OCI-M1 (cell line): Measurements from ENCODE around the gene LMTK3.
"Not testable (repeated sequence)": the region's sequence is repeated elsewhere in the genome, so short reads cannot be mapped to it uniquely, and the experiment has no call there.

Experiments used
- DNase-seq: peaks from one replicate; lab custom pipeline; 2025; lab: John Stamatoyannopoulos, UW

Gene LMTK3

DNA sequence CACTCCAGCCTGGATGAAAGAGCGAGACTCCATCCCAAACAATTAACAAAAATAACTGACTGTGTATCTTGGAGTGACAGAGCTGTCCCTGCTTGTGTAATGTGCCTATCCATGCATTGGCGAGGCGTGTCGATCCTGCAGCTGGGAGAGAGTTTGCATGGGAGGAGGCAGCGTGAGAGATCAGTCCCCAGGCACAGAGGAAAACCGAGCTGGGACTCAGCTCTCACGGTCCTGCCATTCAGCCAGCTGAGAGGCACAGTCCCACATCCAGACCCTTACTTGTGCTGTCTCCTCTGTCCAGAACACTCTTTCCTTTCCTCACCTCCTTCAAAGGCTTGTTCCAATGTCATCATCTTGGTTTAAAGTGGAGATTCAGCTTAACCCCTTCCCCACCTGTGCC, 28.5 kb upstream of the LMTK3 start:
- DNase-seq = no peak

DNA sequence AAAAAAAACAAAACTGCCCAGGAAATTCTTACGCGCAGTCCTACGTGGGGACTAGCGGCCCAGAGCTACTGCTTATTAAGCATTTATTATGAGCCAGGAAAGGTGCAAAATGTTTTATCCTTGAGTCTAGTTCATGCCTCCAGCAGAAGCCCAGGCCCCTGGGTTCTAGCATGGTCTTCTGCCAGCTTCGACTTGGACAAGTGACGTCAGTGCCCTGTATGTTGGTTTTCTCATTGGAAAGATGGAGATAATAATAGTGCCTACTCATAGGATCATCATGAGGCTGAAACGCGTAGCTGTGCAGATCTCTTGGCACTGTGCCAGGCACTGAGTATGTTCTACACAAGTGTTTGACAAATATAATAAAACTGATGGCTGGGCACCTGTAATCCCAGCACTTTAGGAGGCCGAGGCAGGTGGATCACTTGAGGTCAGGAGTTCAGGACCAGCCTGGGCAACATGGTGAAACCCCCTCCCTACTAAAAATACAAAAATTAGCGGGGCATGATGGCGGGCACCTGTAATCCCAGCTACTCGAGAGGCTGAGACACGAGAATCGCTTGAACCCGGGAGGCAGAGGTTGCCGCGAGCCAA, 28.0 kb upstream of the LMTK3 start:
- DNase-seq = peak; percentile 60

DNA sequence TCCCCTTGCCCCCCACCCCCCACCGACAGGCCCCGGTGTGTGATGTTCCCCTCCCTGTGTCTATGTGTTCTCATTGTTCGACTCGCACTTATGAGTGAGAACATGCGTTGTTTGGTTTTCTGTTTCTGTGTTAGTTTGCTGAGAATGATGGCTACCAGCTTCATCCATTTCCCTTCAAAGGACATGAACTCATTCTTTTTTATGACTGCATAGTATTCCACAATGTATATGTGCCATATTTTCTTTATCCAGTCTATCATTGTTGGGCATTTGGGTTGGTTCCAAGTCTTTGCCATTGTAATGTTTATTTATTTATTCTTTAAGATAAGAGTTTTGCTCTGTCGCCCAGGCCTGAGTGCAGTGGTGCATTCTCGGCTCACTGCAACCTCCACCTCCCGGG, 26.4 kb upstream of the LMTK3 start:
- not testable (repeated sequence) for DNase-seq

DNA sequence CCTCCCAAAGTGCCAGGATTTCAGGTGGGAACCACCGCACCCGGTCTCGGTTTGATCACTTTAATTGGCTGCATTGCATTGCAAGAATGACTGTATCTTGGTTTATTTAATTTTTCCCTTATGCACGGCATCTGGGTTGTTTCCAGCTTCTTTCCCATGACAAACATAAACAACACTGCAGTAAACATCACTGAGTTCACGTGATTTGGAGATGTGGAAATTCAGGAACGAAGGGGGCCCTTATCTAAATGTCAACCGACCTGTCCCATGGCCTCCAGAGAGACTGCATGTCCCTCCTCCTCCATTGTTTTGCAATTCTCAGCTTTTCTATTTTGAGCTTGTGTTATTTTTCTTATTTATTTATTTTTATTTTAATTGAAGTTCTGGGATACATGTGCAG, 25.9 kb upstream of the LMTK3 start:
- no peak for DNase-seq

DNA sequence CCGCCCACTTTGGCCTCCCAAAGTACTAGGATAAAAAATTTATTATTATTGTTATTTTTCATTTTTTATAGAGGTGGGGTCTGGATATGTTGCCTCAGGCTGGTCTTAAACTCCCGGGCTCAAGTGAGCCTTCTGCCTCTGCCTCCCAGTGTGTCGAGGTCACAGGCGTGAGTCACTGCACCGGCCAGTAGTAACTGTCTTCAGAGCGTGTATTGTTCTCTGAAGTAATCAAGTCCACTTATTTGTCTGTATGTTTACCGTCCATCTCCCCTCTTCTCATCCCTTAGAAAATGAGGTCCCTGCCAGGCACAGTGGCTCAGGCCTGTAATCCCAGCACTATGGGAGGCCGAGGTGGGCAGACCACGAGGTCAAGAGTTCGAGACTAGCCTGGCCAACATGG, 22.1 kb upstream of the LMTK3 start:
- DNase-seq = no peak

DNA sequence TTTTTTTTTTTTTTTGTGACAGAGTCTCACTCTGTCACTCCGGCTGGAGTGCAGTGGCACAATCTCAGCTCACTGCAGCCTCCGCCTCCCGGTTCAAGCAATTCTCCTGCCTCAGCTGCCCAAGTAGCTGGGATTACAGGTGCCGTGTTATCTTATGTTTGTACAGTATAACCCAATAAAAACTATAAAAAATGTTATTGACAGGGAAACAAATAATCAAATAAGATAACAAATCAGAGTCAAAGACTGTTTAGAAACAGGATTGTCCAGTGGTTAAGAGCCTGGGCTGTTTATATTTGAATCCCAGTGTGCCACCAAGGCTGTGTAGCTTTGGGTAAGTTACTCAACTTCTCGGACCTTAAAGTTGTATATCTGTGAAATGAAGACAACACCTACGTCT, 19.1 kb upstream of the LMTK3 start:
- no peak for DNase-seq

DNA sequence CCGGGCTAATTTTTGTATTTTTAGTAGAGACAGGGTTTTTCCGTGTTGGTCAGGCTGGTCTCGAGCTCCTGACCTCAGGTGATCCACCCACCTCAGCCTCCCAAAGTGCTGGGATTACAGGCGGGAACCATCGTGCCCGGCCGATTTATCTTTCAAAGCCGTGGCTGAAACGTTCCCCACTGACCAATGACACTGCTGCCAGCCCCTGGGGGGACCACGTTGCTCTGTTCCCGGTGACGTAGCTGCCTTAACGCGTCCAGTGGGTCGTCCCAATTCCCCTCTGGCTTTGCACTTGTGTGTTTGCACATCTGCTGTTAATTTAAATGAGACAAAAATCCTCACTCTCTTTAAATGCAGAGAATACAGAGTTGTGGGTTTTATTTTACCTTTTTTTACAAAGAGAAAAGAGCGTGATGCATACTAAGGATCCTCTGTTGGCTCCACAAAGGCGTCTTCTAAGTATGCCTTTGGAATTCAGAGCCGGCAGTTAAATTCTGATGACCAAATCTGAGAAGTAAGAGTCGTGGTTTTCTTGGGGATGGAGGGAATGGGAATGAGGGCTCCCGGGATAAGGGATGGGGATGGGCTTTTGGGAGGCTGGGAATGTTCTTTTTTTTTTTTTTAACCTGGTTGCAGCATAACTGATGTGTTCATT, 18.6 kb upstream of the LMTK3 start:
- DNase-seq = no peak

DNA sequence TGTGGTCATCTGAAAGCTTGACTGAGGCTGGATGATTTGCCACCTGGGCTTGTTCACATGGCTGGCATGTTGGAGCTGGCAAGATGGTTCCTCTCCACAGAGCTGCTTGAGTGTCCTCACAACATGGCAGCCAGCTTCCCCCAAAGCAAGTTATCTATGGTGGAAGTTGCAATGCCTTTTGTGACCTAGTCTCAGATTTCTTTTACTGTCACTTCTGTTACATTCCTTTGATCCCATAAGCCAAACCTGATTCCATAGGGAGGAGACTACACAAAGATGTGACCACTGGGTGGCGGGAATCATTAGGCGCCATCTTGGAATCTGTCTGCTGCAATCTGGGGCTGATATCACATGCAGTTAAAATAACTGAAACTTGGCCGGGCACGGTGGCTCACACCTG, 17.5 kb upstream of the LMTK3 start:
- DNase-seq = no peak

DNA sequence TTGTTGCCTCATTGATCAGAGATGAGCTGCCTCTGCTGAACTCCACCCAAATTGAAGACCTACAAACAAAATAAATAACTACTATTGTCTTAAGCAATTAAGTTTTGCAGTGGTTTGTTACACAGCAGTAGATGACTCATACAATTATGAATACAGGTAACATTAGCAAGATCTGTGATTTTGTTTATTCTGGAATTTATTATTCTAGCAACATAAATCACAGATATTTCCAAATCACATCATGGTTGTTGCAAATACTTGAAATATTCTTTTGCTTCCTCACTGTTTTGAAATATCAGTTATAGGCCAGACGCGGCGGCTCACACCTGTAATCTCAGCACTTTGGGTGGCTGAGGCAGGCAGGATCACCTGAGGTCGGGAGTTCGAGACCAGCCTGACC, 13.1 kb upstream of the LMTK3 start:
- no peak for DNase-seq

DNA sequence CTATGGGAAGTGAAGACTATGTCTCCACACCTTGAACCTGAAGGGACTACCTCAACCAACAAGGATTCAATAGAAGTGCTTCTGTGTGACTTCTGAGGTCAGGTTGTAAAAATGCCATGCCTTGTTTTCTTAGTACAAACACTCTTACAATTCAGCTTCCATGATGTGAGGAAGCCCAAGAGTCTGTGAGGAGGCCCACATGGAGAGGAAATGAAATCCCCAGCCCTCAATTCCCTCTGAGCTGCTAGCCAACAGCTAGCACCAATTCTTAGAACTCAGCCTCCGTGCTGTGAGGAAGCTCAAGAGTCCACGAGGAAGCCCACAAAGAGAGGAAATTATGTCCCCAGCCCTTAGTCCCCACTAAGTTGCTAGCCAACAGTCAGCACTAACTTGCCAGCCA, 12.6 kb upstream of the LMTK3 start:
- DNase-seq = no peak

DNA sequence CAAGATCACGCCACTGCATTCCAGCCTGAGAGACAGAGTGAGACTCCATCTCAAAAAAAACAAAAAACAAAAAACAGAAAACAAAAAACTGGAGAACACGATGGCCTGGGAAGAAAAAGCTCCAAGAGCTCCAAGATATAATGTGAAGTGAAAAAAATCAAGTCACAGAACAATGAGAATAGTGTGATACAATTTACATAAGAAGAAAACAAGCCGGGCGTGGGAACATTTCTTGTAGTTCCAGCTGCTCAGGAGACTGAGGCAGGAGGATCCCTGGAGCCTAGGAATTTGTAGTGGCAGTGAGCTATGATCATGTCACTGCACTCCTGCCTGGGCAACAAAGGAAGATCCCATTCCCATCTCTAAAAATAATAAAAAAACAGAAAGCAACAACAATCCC, 8.5 kb upstream of the LMTK3 start:
- DNase-seq = no peak

DNA sequence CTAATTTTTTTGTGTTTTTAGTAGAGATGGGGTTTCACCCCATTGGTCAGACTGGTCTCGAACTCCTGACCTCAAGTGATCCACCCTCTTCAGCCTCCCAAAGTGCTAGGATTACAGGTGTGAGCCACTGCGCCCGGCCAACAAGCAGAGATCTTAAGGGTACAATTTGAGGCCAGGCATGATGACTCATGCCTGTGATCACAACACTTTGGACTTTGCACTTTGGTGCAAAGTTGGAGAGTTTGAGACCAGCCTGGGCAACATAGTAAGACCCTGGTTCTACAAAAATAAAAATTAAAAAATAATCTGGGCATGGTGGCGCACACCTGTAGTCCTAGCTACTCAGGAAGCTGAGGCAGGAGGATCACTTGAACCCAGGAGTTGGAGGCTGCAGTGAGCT, 7.8 kb upstream of the LMTK3 start:
- not testable (repeated sequence) for DNase-seq

DNA sequence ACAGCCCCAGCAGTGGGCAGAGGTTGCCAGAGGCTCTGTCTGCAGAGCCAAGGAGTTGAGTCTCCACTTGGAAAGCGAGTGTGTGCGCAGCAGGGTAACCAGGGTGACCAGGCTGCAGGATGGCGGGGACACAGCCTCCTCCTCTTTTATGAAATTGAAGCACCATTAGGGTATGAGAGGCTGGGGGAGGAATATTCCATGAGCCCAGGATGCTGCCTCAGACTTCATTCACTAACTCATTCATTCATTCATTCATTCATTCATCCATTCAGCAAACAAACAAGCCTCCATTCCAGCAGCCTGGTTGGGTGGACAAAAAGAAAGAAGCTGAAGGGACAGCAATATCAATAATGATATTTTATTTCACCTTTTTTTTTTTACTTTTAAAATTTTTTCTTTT, 6.6 kb upstream of the LMTK3 start:
- no peak for DNase-seq

DNA sequence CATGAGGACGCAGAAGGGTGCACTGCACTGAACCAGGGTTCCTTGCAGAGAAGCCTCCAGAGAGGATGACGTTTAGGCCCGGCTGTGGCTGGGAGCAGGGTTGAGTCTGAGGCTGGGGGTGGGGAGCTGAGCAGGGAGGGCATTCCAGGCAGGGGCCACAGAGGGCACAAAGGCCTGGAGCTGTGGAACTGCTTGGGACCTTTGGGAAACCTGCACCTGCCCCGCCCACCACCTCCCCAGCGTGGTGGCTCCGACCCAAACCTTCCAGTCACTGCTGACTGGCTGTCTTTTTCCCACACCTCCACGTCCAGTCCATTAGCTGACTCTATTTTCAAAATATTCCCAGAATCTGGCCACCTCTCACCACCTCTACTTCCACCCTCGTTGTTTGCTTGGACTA, 4.9 kb upstream of the LMTK3 start:
- no peak for DNase-seq

DNA sequence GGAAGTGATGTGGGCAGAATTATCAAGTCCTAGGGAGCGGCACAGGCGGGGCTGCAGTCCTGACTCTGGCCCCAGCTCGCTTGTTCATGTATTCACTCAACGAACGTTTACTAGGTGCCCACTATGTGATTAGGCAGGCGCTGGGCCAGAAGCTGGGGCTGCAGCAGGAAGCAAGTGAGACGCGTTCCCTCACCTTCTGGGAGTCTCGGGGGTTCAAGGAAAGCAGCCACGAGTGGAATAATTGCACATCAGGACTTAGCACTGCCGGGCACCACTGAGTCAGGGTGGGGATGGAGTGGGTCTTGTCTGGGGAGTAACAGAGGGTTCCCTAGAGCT, 2.5 kb upstream of the LMTK3 start:
- DNase-seq = no peak

DNA sequence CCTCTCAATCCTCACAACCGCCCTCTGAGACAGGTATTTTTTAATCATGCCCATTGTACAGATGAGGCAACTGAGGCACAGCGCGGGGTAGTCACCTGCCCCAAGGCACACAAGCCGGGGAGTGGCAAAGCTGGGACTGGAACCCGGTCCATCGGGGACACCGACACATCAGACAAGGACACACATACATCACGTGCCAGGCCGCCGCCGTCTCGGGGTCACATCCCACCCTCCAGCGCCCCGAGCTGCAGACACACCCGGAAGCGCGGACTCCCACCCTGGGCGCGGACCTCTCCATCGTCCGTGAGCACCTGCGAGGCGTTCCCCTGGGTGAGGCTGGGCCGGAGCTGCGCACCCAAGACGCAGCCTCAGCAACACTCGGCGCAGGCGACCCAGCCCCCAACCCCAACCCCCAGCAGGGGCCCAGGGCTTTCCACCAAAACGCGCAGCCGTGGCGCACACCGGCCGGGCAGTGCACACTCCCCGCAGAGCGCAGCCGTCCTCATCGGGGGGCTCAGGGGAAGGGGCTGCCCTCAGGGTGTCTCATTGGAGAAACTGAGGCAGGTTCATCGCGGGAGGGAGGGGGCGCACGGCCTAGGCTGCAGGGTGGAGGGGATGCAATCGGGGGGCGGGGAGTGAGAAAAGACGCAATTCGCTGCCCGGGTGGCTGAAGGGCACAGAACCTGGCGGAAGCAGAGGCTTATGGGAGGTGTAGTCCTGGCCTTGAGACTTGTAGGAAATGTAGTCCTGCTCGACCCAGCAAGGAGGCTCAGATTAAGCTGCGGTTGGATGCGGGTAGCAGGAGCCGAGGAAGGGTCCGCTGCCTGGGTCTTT, 1.9 kb upstream of the LMTK3 start:
- peak; percentile 79 for DNase-seq

DNA sequence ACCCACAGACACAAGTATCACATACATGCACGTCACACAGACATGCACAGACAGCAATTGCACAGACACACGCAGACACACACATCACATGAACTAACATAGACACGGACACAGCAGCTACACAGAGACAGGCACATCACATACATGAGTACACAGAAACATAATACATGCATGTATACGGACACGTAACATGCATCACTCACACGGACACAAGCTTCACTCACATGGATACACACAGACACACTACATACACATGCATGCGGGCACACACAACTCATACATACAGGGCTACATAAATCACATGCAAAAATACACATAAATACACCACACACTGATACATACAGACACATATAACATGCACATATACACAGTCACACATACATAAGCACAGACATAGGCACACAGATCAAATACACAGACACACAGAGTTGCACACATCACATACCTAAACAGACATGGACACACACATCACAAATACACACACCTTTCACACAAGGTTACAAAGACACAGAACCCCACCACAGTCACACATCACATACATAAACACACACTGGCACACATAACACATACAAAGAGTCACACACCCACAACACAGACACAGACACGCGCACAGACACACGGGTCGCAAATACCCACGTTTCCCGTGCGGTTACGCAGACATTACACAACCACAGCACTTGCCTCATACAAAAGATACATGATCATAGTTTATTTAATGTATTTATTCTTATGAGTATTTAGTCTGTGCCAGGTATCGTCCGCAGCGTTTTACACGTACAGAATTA, 1.1 kb upstream of the LMTK3 start:
- no peak for DNase-seq

DNA sequence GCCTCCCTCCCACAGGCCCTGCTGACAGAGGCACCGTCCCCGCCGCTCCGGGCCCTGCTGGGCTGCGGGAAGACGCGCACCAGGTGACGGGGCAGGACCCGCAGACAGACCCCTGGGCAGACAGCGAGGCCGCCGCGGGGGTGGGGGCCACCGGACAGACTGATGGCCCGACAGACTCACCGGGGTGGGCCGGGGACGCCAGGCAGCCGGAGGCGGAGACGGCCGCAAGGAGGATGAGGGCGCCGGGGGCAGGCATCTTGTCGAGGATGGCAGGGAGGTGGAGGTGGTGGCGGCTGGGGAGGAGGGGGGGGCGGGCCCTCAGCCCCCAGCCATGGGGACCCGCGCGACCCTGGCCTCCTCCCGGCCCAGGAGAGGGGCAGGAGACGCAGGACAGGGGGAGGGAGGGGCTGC, 309 bp downstream of the LMTK3 start:
- DNase-seq = no peak

DNA sequence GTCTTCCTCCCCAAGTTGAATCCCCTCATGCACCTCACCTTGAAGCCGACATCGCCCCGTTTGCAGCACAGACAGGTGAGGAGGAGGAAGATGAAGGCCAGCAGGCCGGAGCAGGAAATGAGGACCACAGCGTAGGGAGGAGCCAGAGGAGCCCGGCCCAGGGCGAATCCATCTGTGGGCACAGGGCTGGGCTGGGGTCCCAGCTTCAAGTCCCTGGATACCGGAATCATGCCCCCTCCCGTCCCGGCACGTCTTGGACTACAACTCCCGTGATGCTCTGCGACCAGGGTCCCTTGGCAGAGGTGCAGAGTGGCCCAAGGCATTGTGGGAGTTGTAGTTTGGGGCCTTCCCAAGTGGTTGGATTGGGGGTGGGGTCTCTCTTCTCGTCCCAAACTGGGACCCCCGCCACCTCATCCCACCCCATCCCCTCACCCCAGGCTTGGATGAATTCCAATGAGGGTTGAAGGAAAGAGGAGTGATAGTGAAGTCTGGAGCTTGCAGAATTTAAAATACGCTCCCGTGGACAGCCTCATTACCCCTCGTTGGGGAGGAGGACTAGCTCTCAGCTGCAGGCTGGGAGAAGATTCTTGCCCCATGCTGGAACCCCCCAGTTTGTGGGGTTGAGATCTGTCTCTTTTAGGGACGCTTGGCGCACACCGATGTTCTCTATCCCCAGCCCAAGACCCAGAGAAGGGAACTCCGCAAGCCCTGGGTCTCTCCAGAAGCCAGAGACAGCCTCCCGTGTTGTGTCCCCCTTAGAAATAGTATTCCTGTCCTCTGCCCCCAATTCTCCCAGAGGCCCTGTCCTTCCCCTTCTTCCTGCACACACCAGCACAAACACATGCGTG, 990 bp downstream of the LMTK3 start:
- peak; percentile 75 for DNase-seq

DNA sequence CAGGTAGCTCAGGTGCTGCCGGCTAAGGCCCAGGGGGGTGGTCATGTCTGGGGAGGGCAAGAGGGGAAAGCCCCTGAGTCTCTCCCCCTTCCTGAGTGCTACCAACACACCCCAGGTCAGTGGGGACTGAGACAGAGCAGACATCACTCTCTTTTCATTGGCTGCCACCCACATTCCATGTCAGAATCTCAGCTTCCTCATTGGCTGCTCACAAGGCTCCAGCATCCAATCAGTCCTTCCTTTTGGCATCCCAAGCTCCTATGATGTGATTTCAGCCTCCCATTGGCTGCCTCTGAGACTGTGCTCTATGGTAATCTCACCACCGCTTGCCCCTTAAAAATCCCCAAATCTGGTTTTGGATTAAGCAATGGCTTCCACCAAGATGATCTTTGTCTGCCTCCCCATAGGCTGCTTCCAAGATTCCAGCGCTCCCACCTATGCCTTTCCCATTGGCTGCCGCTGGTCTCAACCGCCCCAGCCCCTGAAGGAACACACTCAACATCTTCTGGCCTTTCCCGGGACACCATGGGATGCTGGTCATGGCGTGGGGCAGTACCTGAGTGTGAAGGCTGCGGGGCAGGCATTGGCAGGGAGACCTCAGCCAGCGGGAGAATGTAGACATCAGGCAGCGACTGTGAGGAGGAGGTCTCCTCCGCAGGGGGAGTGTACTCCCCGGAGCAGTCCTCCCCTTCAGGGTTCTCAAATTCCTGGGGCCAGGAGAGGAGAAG, 2.0 kb downstream of the LMTK3 start:
- DNase-seq = no peak
